Transverse colon (tissue), 4 donors: ENCODE data around the gene ADGRB3.

Experiments used
- CTCF ChIP-seq, 5 experiments: fragments of 200-600 bp in 3 of 5; fragments of 450-650 bp in 2 of 5; sonication (generic) in 3 of 5; IDR thresholded peaks; 1 replicate in 2 of 5; 2 replicates in 3 of 5; pipeline ENCODE4 v1.5.1; 2016 to 2017; ENCODE audit warnings: antibody characterized with exemption in 5 of 5, inconsistent platforms in 3 of 5, mild to moderate bottlenecking in 2 of 5, moderate library complexity in 1 of 5
- POLR2A ChIP-seq: fragments of 450-650 bp; IDR thresholded peaks from one replicate; pipeline ENCODE4 v1.6.1; 2016; ENCODE audit warnings: antibody characterized with exemption, mild to moderate bottlenecking, moderate library complexity
- POLR2AphosphoS5 ChIP-seq, 3 donors: sonication (generic); formaldehyde crosslinking; IDR thresholded peaks; one replicate each; pipeline ENCODE4 v1.6.1; 2016; ENCODE audit warnings: antibody characterized with exemption in 3 of 3

GRCh38 chr6:68771426-68771825, 136.3 kb downstream of the ADGRB3 start:
- TF ChIP-seq CTCF (IDR thresholded peaks at IDR 0.05) (no peak), POLR2AphosphoS5 (IDR thresholded peaks at IDR 0.05) (no peak), POLR2A (no peak)
